Aorta (tissue), 5 donors: ENCODE measurements around the gene AGK. TPM values are rescaled to one million over a fixed set of nuclear protein-coding genes. Genes with fewer than 3 reads are reported as not detected.

Source experiments
- ATAC-seq: fragments of 200-7000 bp; cut with Tn5 transposase; one replicate; pipeline ENCODE4 v1.9.1; 2022; ENCODE audit warnings: moderate library complexity; ENCODE audit not compliant: low FRiP score
- DNase-seq, 2 donors: peaks; one replicate each; pipeline ENCODE4 v3.0.0-alpha.2; 2020
- H3K27ac ChIP-seq, 2 donors: one replicate each; pipeline ENCODE4 v1.5.1; 2013; ENCODE audit warnings: low read length in 2 of 2, mild to moderate bottlenecking in 2 of 2, moderate library complexity in 2 of 2, control low read depth in 1 of 2, inconsistent platforms in 1 of 2, low read depth in 1 of 2
- H3K27me3 ChIP-seq, 2 donors: one replicate each; pipeline ENCODE4 v1.6.1; 2013; ENCODE audit warnings: control low read depth in 1 of 2, low read length in 1 of 2, mild to moderate bottlenecking in 1 of 2, moderate library complexity in 1 of 2; ENCODE audit not compliant: insufficient read depth in 2 of 2, control insufficient read depth in 1 of 2
- H3K36me3 ChIP-seq, 2 donors: one replicate each; pipeline ENCODE4 v1.6.1; 2013; ENCODE audit warnings: control low read depth in 1 of 2, low read length in 1 of 2, mild to moderate bottlenecking in 1 of 2; ENCODE audit not compliant: insufficient read depth in 2 of 2, control insufficient read depth in 1 of 2
- H3K4me1 ChIP-seq, 2 donors: one replicate each; pipeline ENCODE4 v1.6.1; 2013; ENCODE audit warnings: low read length in 2 of 2, control low read depth in 1 of 2, mild to moderate bottlenecking in 1 of 2, moderate library complexity in 1 of 2; ENCODE audit not compliant: insufficient read depth in 2 of 2, control insufficient read depth in 1 of 2
- H3K4me3 ChIP-seq, 2 donors: one replicate each; pipeline ENCODE4 v1.5.1; 2013; ENCODE audit warnings: low read length in 2 of 2, control low read depth in 1 of 2, mild to moderate bottlenecking in 1 of 2
- H3K9me3 ChIP-seq: one replicate; pipeline ENCODE4 v1.6.1; 2013; ENCODE audit warnings: mild to moderate bottlenecking, low read length; ENCODE audit not compliant: control insufficient read depth
- WGBS, 2 donors: extraction: QIAGEN DNeasy Blood & Tissue Kit; methylation state at CpG; one replicate each; pipeline ENCODE4 v1.1.7; 2013; 5-methylcytosine and 5-hydroxymethylcytosine counted together
- intact Hi-C, 2 donors: fragments of 100-400 bp; cut with DNase I; formaldehyde crosslinking; loops; one replicate each; pipeline versions ENCODE4 v1.14.2 to v1.15.0; 2022
- polyA plus RNA-seq, 2 donors: library from polyadenylated mRNA; stranded (reverse); fragments of 200-250 nt; gene quantifications; one replicate each; pipeline ENCODE4 v1.2.3, GENCODE V29; 2013
- total RNA-seq, 2 donors: library from RNA; stranded (reverse); fragmentation: NEBNext Ultra II Directional; extraction: Animal tissue kit (Norgen Biotek cat#: 25700); gene quantifications; one replicate each; pipeline ENCODE4 v1.2.1, GENCODE V29; 2021
- donor health status: healthy with polysubstance abuse.
- donor health status: Bipolar disorder and iron deficiency.
- donor health status: DM: no; HTN: no; CAD: no.
- donor health status: DM: no; HTN: no; CAD: no.
- donor health status: DM: yes; HTN: yes; CAD: no.

The AGK gene
- total and polyA plus RNA-seq, 4 donors, result 4.6 to 29.3 (median 16.3) TPM

GRCh38 chr7:141651417-141651816 lies 100.2 kb downstream of the AGK start:
- Histone ChIP-seq H3K27ac (no peak overlapping the region), H3K27me3 (no peaks in the 10 kb centered on the region), H3K9me3 (no peaks in the 10 kb centered on the region), H3K4me3 (no peak overlapping the region), H3K4me1 (peaks cover 0 to 5% of the 10 kb centered on the region in 2 donors), H3K36me3 (no peaks in the 10 kb centered on the region)
- 87 to 89% methylated on average over 9 of the region's 9 CpGs for WGBS, 2 donors
- intact Hi-C loops, result loop anchor here in 1 of 2 donors (5.0 kb wide), 1 partner anchor 86 kb away; the partner anchor contains the start of gene SSBP1
- DNase-seq, result peak in 1 of 2 donors; percentile 51
- no peak for ATAC-seq

GRCh38 chr7:141652691-141653090 lies 101.5 kb downstream of the AGK start:
- DNase-seq, result no peak
- H3K4me1 ChIP-seq, result peaks cover 0 to 5% of the 10 kb centered on the region in 2 donors
- 63% methylated on average over 3 of the region's 3 CpGs for WGBS, 2 donors
- intact Hi-C loops, result loop anchor here in 1 of 2 donors (5.0 kb wide), 1 partner anchor 85 kb away; the partner anchor contains the start of gene SSBP1
- no peaks in the 10 kb centered on the region for H3K36me3 ChIP-seq
- H3K27ac ChIP-seq, result no peak overlapping the region
- no peaks in the 10 kb centered on the region for H3K9me3 ChIP-seq
- no peaks in the 10 kb centered on the region for H3K27me3 ChIP-seq
- H3K4me3 ChIP-seq, result no peak overlapping the region
- no peak for ATAC-seq

GRCh38 chr7:141654551-141654950 lies 103.3 kb downstream of the AGK start:
- ATAC-seq (peak; percentile 76), DNase-seq (peak; percentile 34 to 68)
- Histone ChIP-seq H3K27ac (peak overlapping the region in 1 of 2 donors; percentile 5), H3K9me3 (no peaks in the 10 kb centered on the region), H3K27me3 (no peaks in the 10 kb centered on the region), H3K4me1 (no peaks in the 10 kb centered on the region), H3K4me3 (no peak overlapping the region), H3K36me3 (peaks cover 0 to 3% of the 10 kb centered on the region in 2 donors)
- intact Hi-C loops, result loop anchor here in 1 of 2 donors (5.0 kb wide), 1 partner anchor 83 kb away; the partner anchor contains the start of gene SSBP1
- WGBS, 2 donors, result 25 to 32% methylated on average over 3 of the region's 3 CpGs

GRCh38 chr7:141659501-141659900 lies 108.3 kb downstream of the AGK start:
- intact Hi-C loops, result loop anchor here in 1 of 2 donors (5.0 kb wide), 1 partner anchor 43 kb away; the partner anchor contains the start of gene DENND11
- no peak for DNase-seq
- Histone ChIP-seq H3K27me3 (no peaks in the 10 kb centered on the region), H3K27ac (no peak overlapping the region), H3K4me1 (no peaks in the 10 kb centered on the region), H3K9me3 (no peaks in the 10 kb centered on the region), H3K4me3 (no peak overlapping the region), H3K36me3 (peaks cover 10 to 12% of the 10 kb centered on the region in 2 donors)
- ATAC-seq, result no peak
- 82 to 85% methylated on average over 6 of the region's 6 CpGs for WGBS, 2 donors

- 74 to 76% methylated on average over 4 of the region's 4 CpGs for WGBS, 2 donors
These were observed 109.0 kb downstream of the AGK start for GRCh38 chr7:141660259-141660658.

GRCh38 chr7:141663081-141663849 lies 112.1 kb downstream of the AGK start:
- WGBS, 2 donors, result 48 to 50% methylated on average over 6 of the region's 6 CpGs
- Histone ChIP-seq H3K9me3 (no peaks in the 10 kb centered on the region), H3K4me1 (no peaks in the 10 kb centered on the region), H3K27me3 (no peaks in the 10 kb centered on the region), H3K4me3 (no peak overlapping the region), H3K36me3 (peaks cover 12 to 18% of the 10 kb centered on the region in 2 donors), H3K27ac (no peak overlapping the region)
- DNase-seq, result no peak
- ATAC-seq, result no peak
- intact Hi-C loops, result no loop called here

More at GRCh38 chr7:141660259-141660658, 109.0 kb downstream of the AGK start:
- no peaks in the 10 kb centered on the region for H3K9me3 ChIP-seq
- H3K27ac ChIP-seq, result no peak overlapping the region
- no peak overlapping the region for H3K4me3 ChIP-seq
- peak; percentile 45 for ATAC-seq
- H3K36me3 ChIP-seq, result peaks cover 12 to 18% of the 10 kb centered on the region in 2 donors
- H3K27me3 ChIP-seq, result no peaks in the 10 kb centered on the region
- intact Hi-C loops, result no loop called here
- no peaks in the 10 kb centered on the region for H3K4me1 ChIP-seq
- peak in 1 of 2 donors; percentile 71 for DNase-seq

GRCh38 chr7:141664450-141664849 lies 113.2 kb downstream of the AGK start:
- intact Hi-C loops, result no loop called here
- H3K36me3 ChIP-seq, result peaks cover 12 to 16% of the 10 kb centered on the region in 2 donors

GRCh38 chr7:141665208-141666035 lies 114.2 kb downstream of the AGK start:
- H3K9me3 ChIP-seq, result no peaks in the 10 kb centered on the region
- H3K4me3 ChIP-seq, result no peak overlapping the region
- intact Hi-C loops, result no loop called here
- H3K27ac ChIP-seq, result no peak overlapping the region
- ATAC-seq (no peak), DNase-seq (no peak)
- H3K27me3 ChIP-seq, result no peaks in the 10 kb centered on the region
- H3K4me1 ChIP-seq, result no peaks in the 10 kb centered on the region
- WGBS, 2 donors, result 90 to 92% methylated on average over 18 of the region's 18 CpGs
- H3K36me3 ChIP-seq, result peaks cover 10 to 12% of the 10 kb centered on the region in 2 donors

More at GRCh38 chr7:141664450-141664849, 113.2 kb downstream of the AGK start:
- Histone ChIP-seq H3K4me1 (no peaks in the 10 kb centered on the region), H3K9me3 (no peaks in the 10 kb centered on the region), H3K27me3 (no peaks in the 10 kb centered on the region), H3K4me3 (no peak overlapping the region), H3K27ac (no peak overlapping the region)
- 91 to 92% methylated on average over 6 of the region's 6 CpGs for WGBS, 2 donors
- DNase-seq, result no peak
- no peak for ATAC-seq
